PC-9 (cell line): ENCODE data around the gene HDC.

Experiments used
- EZH2 ChIP-seq: fragments of 200-600 bp; sonication (generic); IDR thresholded peaks from 2 replicates; pipeline ENCODE4 v1.8.0; 2017; ENCODE audit warnings: antibody characterized with exemption, low read depth
- TF ChIP-seq, protein P1 (sequence below): fragments of 200-600 bp; sonication (generic); conservative IDR thresholded peaks from 2 replicates; pipeline ENCODE4 v1.6.1; 2017; ENCODE audit warnings: mixed run types, antibody characterized with exemption, mild to moderate bottlenecking, moderate library complexity

DNA sequence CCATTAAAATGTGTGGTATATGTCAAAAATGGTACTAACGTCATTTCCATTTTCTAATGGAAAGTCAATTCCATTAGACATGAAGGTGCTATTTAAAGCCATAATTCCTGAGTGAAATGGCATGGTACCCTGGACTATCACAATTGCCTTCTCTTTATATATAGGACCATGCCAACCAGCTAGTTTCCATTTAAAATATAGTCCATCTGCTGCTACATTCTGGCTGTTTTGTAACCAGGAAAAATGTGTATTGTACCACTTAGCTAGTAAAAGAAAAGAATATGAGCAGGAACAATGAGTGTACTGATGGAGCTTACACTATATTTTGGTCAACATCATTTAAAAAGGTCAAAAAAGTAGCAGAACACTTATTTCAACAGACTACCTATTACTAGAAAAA is 30.4 kb upstream of the HDC start:
- TF ChIP-seq, protein P1, sequence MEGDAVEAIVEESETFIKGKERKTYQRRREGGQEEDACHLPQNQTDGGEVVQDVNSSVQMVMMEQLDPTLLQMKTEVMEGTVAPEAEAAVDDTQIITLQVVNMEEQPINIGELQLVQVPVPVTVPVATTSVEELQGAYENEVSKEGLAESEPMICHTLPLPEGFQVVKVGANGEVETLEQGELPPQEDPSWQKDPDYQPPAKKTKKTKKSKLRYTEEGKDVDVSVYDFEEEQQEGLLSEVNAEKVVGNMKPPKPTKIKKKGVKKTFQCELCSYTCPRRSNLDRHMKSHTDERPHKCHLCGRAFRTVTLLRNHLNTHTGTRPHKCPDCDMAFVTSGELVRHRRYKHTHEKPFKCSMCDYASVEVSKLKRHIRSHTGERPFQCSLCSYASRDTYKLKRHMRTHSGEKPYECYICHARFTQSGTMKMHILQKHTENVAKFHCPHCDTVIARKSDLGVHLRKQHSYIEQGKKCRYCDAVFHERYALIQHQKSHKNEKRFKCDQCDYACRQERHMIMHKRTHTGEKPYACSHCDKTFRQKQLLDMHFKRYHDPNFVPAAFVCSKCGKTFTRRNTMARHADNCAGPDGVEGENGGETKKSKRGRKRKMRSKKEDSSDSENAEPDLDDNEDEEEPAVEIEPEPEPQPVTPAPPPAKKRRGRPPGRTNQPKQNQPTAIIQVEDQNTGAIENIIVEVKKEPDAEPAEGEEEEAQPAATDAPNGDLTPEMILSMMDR: no peak
- no peak for TF ChIP-seq EZH2
